ENCODE measurements around the gene ZFPM1. TPM values are rescaled to one million over a fixed set of nuclear protein-coding genes. Genes with fewer than 3 reads are reported as not detected.

ZFPM1 gene
- total RNA-seq, 1 donor from 2014 or later = 5.5 TPM

DNA sequence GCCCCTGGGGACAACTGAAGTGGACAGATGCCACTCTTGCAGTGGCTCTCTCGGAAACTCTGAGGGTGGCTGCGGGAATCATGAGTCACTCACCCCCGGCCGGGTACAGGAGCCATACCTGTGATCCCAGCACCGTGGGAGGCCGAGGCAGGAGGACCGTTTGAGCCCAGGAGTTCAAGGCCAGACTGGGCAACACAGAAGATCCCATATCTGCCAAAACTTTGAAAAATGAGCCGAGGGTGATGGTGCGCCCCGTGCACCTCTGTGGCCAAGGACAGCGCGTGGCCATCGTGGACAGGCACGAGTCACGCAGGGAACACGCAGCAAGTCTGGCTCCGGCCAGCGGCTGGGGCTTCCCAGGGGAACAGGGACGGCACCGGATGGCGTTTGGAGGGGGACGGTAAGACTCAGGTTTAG is 75.8 kb downstream of the ZFPM1 start:
- Histone ChIP-seq H3K4me3 (no peak overlapping the region), H3K4me1 (peaks cover 2 to 3% of the 10 kb centered on the region in 2 donors)
- TF ChIP-seq, protein P1, sequence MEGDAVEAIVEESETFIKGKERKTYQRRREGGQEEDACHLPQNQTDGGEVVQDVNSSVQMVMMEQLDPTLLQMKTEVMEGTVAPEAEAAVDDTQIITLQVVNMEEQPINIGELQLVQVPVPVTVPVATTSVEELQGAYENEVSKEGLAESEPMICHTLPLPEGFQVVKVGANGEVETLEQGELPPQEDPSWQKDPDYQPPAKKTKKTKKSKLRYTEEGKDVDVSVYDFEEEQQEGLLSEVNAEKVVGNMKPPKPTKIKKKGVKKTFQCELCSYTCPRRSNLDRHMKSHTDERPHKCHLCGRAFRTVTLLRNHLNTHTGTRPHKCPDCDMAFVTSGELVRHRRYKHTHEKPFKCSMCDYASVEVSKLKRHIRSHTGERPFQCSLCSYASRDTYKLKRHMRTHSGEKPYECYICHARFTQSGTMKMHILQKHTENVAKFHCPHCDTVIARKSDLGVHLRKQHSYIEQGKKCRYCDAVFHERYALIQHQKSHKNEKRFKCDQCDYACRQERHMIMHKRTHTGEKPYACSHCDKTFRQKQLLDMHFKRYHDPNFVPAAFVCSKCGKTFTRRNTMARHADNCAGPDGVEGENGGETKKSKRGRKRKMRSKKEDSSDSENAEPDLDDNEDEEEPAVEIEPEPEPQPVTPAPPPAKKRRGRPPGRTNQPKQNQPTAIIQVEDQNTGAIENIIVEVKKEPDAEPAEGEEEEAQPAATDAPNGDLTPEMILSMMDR (IDR thresholded peaks at IDR 0.05) = no peak

DNA sequence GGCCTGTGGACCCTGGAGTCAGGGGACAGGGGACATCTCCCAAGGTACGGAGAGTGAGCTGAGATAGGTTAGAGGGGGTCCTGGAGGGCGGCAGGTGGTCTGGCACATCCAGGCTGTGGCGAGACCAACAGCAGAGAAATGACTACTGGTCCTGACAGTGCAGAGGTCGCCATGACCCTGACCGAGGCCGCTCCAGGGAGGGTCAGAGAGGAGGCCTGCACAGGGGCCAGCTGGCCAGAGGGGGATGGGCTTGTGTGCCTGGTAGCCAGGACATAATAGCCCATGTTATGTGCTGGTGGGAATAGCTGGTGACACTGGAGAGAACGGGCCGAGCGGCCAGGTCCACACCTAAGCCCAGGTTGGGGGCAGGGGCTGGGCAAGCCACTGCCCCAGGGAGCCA is 76.5 kb downstream of the ZFPM1 start:
- DNase-seq (ENCODE audit: low spot score in 2 of 2) = no peak
- Histone ChIP-seq H3K4me3 (no peak overlapping the region), H3K36me3 (no peaks in the 10 kb centered on the region), H3K27me3 (no peaks in the 10 kb centered on the region), H3K9me3 (no peaks in the 10 kb centered on the region), H3K4me1 (peaks cover 2 to 3% of the 10 kb centered on the region in 2 donors), H3K27ac (no peak overlapping the region)
- intact Hi-C loops (cut with DNase I) = no loop called here
- TF ChIP-seq, protein P1 (IDR thresholded peaks at IDR 0.05) = no peak

More for the DNA sequence above, 75.8 kb downstream of the ZFPM1 start:
- Histone ChIP-seq H3K9me3 (no peaks in the 10 kb centered on the region), H3K36me3 (no peaks in the 10 kb centered on the region), H3K27me3 (no peaks in the 10 kb centered on the region), H3K27ac (no peak overlapping the region)
- intact Hi-C loops (cut with DNase I) = no loop called here
- no peak for DNase-seq (ENCODE audit: low spot score in 2 of 2)

DNA sequence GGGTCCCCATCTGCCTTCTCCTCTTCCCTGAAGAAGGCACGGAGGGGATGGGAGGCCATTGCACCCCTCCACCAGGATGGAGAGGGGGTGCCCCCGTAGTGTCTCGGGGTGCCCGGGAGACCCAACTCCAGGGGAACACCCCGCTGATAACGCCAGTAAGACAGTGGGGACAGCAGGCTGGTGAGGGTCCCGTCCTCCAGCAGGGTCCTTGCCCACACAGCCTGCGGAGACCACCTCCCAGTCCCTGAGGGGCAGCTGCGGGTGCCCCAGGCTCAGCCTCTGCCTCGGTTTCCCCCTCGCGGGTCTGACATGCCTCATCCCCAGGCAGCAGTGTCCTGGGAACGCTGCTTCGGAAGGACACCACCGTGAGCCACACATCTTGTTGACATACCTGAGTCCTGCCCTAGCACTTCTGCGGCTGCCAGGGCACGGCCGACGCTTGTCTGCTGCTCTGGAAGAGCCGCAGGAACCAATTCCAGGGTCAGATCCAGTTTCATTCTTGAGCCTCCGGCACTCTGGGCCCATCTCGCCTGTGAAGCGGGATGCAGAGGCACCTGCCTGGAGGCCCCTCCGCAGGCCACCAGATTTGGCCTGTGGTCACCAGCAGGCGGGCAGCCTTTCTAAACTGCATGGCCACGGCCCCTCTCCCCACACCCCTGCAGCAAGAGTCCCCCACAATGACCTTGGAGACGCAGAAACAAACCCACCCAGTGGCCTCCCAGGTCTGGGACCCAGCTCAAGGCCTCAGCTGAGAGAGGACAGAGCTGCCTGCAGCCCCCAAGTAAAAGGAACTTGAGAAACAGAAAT is 77.2 kb downstream of the ZFPM1 start:
- no peak for DNase-seq (ENCODE audit: low spot score in 2 of 2)
- Histone ChIP-seq H3K4me3 (no peak overlapping the region), H3K9me3 (no peaks in the 10 kb centered on the region), H3K27ac (no peak overlapping the region), H3K4me1 (peaks cover 2 to 8% of the 10 kb centered on the region in 2 donors), H3K36me3 (no peaks in the 10 kb centered on the region), H3K27me3 (no peaks in the 10 kb centered on the region)
- TF ChIP-seq, protein P1 (IDR thresholded peaks at IDR 0.05) = no peak
- intact Hi-C loops (cut with DNase I) = no loop called here

DNA sequence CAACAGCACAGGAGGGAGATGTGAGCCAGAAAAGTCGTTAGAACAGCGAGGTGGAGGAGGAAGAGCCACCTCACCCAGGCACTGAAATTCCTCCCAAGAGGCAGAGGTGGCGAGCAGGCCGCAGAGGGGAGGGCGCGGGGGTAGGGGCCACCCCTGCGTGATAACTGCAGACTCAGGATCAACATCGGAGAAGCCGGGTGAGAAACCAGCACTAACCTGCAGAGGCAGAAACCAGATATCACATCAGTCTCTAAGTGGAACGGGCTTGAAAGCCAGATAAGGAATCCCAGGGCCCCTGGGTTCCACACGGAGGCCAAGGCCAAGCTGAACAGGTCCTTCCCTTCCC is 77.8 kb downstream of the ZFPM1 start:
- Histone ChIP-seq H3K36me3 (no peaks in the 10 kb centered on the region), H3K27ac (no peak overlapping the region), H3K4me1 (peaks cover 2 to 12% of the 10 kb centered on the region in 2 donors), H3K9me3 (no peaks in the 10 kb centered on the region), H3K27me3 (no peaks in the 10 kb centered on the region), H3K4me3 (no peak overlapping the region)
- intact Hi-C loops (cut with DNase I) = no loop called here
- TF ChIP-seq, protein P1 (IDR thresholded peaks at IDR 0.05) = no peak
- DNase-seq (ENCODE audit: low spot score in 2 of 2) = no peak

DNA sequence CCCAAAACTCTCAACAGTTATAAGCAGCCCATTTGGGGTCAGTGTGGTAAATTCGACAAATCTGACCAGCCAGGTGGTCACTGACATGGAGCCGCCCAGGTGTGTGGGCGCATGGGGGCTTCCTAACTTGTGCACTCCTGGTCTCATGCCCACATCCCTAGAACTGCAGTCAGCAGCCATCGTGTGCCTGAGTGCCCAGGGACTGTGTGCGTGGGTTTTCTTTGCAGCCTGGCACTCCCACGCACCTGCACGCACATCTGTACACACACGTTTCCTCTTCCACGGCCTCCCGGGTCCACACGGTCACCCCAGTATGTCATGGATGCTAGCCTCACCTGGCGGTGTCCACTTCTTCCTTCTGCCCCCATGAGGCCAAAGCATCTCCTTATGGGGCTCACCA is 78.3 kb downstream of the ZFPM1 start:
- H3K27ac ChIP-seq = no peak overlapping the region

More for the DNA sequence above, 78.3 kb downstream of the ZFPM1 start:
- no peak for DNase-seq (ENCODE audit: low spot score in 2 of 2)
- TF ChIP-seq, protein P1 (IDR thresholded peaks at IDR 0.05) = no peak
- no peaks in the 10 kb centered on the region for H3K9me3 ChIP-seq
- H3K36me3 ChIP-seq = no peaks in the 10 kb centered on the region
- no peak overlapping the region for H3K4me3 ChIP-seq
- H3K27me3 ChIP-seq = no peaks in the 10 kb centered on the region
- intact Hi-C loops (cut with DNase I) = no loop called here
- peaks cover 2 to 12% of the 10 kb centered on the region in 2 donors for H3K4me1 ChIP-seq

Data from ascending aorta (tissue), 2 donors.